Fibroblast of mammary gland (primary cell): ENCODE results near the gene TLL2.

Experiments
- DNase-seq: peaks from one replicate; pipeline ENCODE4 v3.0.0-alpha.2; 2010; ENCODE audit warnings: low read depth
- H3K4me3 ChIP-seq: 2 replicates; pipeline ENCODE4 v1.5.1; 2011; ENCODE audit warnings: low read depth, mild to moderate bottlenecking, low read length, moderate library complexity; ENCODE audit not compliant: control insufficient read depth
- CTCF ChIP-seq: conservative IDR thresholded peaks from 2 replicates; pipeline ENCODE4 v1.5.1; 2011; ENCODE audit warnings: low read depth, low read length, inconsistent platforms; ENCODE audit not compliant: control insufficient read depth, insufficient read depth

The TLL2 gene

GRCh38 chr10:96402417-96403305, 111.1 kb downstream of the TLL2 start:
- TF ChIP-seq CTCF: no peak
- DNase-seq: no peak
- no peak overlapping the region for H3K4me3 ChIP-seq

GRCh38 chr10:96401036-96401435, 112.7 kb downstream of the TLL2 start:
- no peak for TF ChIP-seq CTCF
- DNase-seq: no peak
- H3K4me3 ChIP-seq: no peak overlapping the region

GRCh38 chr10:96400465-96400864, 113.3 kb downstream of the TLL2 start:
- no peak for DNase-seq
- no peak for TF ChIP-seq CTCF
- no peak overlapping the region for H3K4me3 ChIP-seq

- DNase-seq: no peak
- no peak overlapping the region for H3K4me3 ChIP-seq
- no peak for TF ChIP-seq CTCF
These were observed 115.8 kb downstream of the TLL2 start for GRCh38 chr10:96397902-96398301.

GRCh38 chr10:96395931-96396877, 117.5 kb downstream of the TLL2 start:
- no peak overlapping the region for H3K4me3 ChIP-seq
- peak; percentile 79 for TF ChIP-seq CTCF
- DNase-seq: peak; percentile 65

GRCh38 chr10:96390460-96390864, 123.3 kb downstream of the TLL2 start:
- DNase-seq: no peak
- no peak for TF ChIP-seq CTCF
- H3K4me3 ChIP-seq: no peak overlapping the region
